Right ventricle myocardium inferior (tissue), 1 donor: ENCODE data around the gene RHOV. TPM values are rescaled to one million over a fixed set of nuclear protein-coding genes. Genes with fewer than 3 reads are reported as not detected.

Experiments used
- ATAC-seq: fragments of 200-7000 bp; cut with Tn5 transposase; one replicate; pipeline ENCODE4 v1.9.1; 2020; ENCODE audit warnings: mild to moderate bottlenecking, moderate library complexity
- DNase-seq: peaks from one replicate; pipeline ENCODE4 v3.0.0; 2021; ENCODE audit errors: missing footprints
- intact Hi-C: fragments of 100-400 bp; cut with DNase I; formaldehyde crosslinking; loops from one replicate; pipeline ENCODE4 v1.11.0; 2022
- total RNA-seq: library from RNA; stranded (reverse); fragmentation: NEBNext Ultra II Directional; extraction: Animal tissue kit (Norgen Biotek cat#: 25700); gene quantifications from one replicate; pipeline ENCODE4 v1.2.1, GENCODE V29; 2021
- donor health status: DM: no; HTN: yes; CAD: no; lungs with severe emphysema.

The RHOV gene
- total RNA-seq, 1 donor from 2014 or later: not detected

DNA sequence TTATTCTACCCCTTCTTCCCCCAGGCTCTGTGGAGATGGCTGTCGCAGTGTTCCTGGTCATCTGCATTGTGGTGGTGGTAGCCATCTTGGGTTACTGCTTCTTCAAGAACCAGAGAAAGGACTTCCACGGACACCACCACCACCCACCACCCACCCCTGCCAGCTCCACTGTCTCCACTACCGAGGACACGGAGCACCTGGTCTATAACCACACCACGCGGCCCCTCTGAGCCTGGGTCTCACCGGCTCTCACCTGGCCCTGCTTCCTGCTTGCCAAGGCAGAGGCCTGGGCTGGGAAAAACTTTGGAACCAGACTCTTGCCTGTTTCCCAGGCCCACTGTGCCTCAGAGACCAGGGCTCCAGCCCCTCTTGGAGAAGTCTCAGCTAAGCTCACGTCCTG lies 17.3 kb downstream of the RHOV start:
- intact Hi-C loops: loop anchor here (2.0 kb wide), 1 partner anchor 38 kb away; the partner anchor contains the start of gene VPS18
- no peak for ATAC-seq
- no peak for DNase-seq

DNA sequence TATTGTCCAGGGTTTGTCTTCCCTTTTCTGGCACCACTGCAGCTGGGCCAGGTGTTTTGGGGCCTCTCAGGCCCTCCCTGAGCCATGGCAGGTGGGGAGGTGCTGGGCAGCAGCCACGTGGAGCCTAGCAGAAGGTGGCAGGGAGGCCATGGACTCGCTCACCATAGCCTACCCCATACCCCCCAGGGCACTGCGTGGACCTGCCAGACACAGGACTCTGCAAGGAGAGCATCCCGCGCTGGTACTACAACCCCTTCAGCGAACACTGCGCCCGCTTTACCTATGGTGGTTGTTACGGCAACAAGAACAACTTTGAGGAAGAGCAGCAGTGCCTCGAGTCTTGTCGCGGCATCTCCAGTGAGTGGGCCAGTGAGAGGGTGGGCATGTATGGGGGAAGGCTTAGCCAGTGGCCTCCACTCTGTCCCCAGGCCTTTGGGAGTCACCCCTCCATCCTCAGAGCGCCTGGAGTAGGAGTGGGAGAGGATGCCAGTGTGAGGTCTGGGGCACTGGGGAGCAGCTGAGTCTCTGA lies 18.3 kb downstream of the RHOV start:
- no peak for DNase-seq
- intact Hi-C loops: loop anchor here (2.0 kb wide), 1 partner anchor 39 kb away; the partner anchor contains the start of gene VPS18
- no peak for ATAC-seq

DNA sequence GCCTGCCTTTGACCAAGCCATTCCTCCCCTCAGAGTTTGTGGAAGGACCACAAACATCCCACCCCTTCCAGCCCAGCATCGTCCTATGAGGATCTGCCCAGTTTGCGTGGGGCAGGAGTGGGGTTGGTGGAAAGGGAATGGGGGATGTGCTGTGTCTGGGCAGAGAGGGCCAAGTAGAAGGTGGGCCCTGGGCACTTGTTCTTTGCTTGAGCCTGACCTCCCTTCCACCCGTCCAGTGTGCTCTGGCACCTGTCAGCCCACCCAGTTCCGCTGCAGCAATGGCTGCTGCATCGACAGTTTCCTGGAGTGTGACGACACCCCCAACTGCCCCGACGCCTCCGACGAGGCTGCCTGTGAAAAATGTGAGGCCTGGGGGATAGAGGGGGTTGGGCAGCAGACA lies 19.9 kb downstream of the RHOV start:
- no peak for DNase-seq
- intact Hi-C loops: no loop called here
- no peak for ATAC-seq

DNA sequence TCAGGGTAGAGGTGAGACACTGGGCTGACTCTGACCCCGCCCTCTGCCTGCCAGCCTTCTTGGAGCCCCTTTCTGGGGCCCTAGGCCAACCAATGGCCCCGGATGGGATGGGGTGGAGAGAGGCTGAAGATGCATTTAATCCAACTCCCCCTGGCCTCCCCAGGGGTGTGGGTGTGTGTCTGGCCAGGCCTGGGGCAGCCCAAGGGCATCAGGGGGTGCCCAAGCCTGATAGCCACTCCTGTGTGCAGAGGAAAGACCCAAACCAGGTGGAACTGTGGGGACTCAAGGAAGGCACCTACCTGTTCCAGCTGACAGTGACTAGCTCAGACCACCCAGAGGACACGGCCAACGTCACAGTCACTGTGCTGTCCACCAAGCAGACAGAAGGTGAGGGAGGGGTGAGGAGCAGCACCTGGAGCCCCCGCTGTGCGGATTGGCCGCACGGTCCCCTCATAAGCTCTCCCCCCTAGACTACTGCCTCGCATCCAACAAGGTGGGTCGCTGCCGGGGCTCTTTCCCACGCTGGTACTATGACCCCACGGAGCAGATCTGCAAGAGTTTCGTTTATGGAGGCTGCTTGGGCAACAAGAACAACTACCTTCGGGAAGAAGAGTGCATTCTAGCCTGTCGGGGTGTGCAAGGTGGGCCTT lies 20.7 kb downstream of the RHOV start:
- no peak for DNase-seq
- intact Hi-C loops: no loop called here
- no peak for ATAC-seq

DNA sequence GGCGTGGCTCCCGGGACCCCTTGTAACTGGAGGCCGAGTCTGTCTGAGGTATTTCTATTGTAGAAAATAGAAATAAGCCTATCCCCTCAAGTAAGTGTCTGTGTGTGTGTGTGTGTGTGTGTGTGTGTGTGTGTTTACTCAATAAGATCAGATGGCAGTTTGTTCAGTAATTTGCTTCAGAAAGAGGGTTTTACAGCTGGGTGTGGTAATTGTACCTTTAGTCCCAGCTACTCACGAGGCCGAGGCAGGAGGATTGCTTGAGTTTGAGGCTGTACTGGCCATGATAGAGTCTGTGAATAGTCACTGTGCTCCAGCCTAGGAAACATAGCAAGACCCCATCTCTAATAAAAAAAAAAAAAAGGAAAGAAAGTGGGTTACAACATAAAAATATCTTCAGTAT lies 21.5 kb downstream of the RHOV start:
- DNase-seq (no peak), ATAC-seq (no peak)
- intact Hi-C loops: no loop called here

DNA sequence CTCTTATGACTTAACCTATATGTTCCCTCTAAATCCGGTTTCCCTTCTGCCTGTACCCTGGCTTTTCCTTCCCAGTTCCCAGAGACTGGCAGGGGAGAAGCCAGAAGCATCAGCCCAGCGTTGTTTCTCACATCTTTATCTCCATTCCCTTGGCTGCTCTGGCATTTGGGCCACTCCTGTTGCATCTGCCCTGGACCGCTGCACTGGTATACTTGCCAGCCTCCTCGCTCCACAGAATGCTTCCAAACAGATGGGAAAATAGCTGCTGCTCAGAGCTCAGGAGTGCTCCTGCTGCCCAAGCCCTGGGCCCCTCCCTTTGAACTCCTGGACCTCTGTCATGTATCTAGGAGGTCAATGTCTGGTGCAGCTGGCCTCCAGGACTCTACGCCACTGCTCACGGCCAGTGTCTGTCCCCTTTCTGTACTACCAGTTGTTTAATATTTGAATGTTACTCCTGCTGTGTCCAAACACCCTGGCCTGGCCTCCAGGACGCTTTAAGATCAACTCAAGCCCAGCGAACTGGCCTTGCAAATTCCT lies 23.4 kb downstream of the RHOV start:
- intact Hi-C loops: no loop called here
- DNase-seq: no peak
- no peak for ATAC-seq

DNA sequence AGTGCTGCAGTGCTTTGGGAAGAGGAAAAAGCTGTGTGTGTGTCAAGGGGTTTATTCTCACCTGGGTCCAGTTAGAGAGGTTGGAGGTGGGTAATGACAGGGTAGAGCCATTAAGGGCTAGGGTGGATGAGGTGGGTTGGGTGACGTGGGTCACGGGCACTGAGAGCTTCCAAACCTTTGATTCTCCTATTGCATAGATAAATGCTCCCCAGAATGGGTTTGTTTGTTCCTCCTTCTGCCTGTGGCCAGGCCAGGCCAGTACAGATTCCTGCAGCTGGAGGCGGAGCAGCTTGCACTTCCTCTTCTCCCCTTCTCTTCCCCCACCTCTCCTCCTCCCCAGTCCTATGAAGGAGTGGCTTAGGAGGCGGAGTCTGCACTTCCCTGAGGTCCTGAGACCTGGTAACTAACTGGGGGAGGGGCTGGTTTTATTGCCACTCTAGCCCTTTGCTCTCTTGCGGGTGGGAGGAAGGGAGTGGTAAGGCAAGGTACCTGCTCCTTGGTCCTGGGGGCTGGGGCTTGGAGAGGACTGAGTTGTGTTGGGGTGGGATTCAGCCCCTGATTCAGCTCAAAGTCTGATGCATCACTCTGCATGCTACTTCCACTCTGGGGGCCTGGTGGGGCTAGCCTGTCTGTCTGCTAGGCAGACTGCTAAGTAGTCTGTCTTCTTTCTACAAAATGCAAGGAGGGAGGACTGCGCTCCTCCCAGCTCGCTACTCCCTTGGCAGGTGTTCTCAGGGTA lies 26.6 kb downstream of the RHOV start:
- DNase-seq (peak; percentile 81), ATAC-seq (peak; percentile 77)
- intact Hi-C loops: no loop called here

DNA sequence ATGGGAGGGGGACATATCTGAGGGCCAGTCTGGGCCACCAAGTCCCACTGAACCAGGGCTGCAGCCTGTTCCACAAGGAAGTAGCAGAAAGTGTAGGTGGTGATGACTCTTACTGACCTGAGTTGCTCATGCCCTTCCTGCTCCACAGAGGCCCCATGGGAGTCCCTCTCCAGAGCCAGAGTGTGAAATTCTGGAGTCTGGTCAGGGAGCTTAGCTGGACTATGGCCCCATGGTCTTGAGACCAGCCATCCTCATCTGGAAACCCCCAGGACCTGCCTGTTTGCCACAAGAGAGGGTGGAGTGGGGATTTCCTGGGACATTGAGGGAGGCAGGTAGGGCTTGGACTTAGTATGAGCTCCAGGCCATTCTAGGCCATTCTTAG lies 27.2 kb downstream of the RHOV start:
- DNase-seq (no peak), ATAC-seq (no peak)
- intact Hi-C loops: no loop called here

DNA sequence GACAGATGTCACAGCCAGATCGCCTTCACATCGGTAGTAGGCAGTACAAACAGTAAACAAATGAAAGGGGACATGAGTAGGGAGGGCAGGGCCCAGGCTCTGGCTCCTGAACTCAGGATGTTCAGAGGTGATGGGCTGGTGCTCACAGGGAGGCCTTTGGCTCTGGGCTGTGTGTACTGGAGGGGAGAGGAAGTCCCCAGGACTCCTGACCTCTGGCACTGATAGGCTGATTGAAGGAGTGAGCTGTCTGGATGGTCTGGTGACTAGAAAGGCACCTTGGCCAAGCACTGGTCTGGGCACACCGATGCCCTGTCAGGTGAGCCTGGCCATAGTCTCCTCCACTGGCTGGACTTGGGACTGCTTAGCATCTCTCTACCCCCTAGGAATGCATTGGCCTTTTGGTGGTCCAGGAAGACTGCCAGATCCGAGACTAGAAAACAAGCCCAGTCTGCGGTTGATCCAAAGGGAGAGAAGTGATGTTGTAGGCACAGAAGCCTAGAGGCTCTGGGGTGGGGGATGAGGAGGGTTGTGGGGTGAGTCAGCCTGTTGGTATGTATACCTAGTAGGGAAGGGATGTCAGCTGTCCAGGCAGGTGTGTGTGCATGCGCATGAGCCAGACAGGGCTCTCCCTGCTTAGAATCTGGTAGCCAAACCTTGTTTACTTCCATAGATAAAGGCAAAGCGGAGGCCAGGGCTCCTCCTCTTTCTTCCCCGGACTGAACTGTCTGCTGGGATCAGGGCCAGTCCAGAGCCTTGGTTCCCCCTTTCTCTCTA lies 28.3 kb downstream of the RHOV start:
- ATAC-seq (no peak), DNase-seq (no peak)
- intact Hi-C loops: no loop called here

DNA sequence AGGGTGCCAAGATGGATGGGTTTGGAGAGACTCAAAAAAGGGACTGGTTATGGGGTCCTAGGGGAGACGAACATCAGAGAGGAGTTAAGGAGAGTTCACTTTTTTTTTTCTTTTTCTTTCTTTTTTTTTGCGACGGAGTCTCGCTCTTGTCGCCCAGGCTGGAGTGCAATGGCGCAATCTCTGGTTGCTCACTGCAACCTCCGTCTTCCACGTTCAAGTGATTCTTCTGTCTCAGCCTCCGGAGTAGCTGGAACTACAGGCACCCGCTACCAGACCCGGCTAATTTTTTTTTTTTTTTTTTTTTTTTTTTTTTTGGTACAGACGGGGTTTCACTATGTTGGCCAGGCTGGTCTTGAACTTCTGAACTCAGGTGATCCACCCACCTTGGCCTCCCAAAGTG lies 29.0 kb downstream of the RHOV start:
- ATAC-seq (no peak), DNase-seq (no peak)
- intact Hi-C loops: no loop called here

DNA sequence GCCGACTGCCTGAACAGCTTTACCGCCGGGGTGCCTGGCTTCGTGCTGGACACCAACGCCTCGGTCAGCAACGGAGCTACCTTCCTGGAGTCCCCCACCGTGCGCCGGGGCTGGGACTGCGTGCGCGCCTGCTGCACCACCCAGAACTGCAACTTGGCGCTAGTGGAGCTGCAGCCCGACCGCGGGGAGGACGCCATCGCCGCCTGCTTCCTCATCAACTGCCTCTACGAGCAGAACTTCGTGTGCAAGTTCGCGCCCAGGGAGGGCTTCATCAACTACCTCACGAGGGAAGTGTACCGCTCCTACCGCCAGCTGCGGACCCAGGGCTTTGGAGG lies 29.4 kb downstream of the RHOV start:
- ATAC-seq (no peak), DNase-seq (peak; percentile 76)
- intact Hi-C loops: no loop called here

DNA sequence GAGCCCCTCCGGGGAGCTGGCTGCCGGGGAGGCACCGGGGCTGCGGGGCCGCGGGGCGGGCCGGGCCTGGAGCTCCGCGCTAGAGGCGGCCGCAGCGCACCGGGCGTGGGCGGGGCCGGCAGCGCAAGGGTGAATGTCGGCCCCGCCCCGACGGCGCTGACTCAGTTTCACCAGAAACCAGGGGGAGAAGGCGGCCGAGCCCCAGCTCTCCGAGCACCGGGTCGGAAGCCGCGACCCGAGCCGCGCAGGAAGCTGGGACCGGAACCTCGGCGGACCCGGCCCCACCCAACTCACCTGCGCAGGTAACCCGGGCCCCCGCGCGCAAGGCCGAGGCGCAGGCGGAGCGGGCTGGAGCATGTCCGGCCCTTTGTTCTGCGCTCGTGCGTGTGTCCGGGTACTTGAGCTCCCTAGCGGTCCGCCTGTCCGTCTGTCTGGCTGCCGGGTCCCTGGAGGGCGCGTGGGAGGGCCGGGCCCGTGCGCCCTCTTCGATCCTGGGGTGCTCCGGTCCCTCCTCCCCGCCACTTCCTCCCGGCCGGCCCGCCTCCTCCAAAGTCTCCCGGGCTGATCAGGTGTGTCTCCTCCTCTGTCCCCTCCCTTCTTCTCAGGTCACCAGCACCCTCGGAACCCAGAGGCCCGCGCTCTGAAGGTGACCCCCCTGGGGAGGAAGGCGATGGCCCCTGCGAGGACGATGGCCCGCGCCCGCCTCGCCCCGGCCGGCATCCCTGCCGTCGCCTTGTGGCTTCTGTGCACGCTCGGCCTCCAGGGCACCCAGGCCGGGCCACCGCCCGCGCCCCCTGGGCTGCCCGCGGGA lies 29.9 kb downstream of the RHOV start, which contains the start of gene SPINT1:
SPINT1 (plus strand) TSS at position 164 of the 811 bp plus-strand sequence; CDS start at position 671, 507 bp downstream.
- ATAC-seq (no peak), DNase-seq (no peak)
- intact Hi-C loops: no loop called here

DNA sequence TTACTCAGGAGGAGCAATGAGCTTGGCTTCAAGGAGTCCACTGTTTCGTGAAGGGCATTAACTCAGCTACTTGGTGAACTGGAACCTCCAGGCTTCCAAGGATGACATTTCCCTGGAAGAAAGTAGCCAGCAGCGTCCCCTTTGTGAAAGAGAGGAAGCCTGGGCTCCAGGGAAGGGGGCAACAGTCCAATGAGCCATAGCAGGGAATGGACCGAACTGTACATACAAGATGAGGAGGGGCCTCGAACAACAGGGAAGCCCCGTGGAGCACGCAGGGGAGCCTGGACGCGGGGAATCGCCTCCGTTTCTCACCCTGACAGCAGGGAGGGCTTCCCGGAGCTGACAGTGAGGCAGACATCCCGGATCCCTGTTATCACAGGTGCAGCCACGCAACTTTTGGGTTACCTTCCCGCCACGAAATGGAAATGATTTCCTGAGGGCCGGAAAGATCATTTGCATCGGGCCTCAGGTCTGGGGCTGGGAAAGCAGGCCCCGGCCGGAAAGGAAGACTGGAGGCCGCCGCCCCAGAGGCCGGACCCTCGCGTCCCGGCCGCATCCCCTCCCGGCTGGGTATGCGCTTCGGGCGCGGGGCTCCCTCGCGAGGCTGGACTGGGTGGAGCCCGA lies 30.7 kb downstream of the RHOV start:
- intact Hi-C loops: no loop called here
- ATAC-seq: no peak
- DNase-seq: no peak

DNA sequence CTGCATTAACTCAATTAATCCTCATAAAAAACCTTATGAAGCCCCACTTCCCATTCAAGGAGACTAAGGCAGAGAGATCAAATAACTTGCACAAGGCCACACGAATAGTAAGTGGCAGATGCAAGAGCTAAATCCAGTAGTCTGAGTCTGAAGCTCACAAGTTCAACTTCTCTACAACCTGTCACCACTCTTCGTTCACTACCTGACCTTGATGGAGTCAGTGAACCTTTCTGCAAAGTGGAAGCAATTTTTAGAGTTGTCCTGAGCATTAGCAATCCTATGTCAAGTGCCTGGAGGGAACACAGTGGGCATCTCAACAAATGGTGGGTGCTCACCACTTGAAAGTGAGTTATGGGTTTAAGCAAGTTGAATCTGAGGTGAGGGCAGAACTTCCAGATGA lies 32.3 kb downstream of the RHOV start:
- intact Hi-C loops: no loop called here
- ATAC-seq: no peak
- no peak for DNase-seq

DNA sequence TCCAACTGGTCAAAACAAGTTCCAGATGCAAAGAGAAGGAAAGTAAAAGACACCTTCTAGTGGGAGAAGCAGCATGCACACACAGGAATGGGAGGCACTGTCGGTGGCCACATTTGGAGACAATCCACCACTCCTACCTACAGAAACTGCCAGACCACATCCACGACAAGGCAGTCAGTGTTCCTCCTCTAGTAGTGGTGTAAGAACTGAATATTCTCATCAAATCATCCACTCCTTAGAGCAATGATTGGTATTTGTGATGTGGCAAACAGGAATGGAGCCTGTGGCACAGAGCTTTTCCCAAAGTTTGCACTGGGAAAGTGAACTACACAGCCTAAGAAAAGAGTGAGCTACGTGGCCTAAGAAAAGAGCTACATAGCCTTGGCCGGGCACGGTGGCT lies 35.3 kb downstream of the RHOV start:
- DNase-seq (no peak), ATAC-seq (no peak)
- intact Hi-C loops: no loop called here

DNA sequence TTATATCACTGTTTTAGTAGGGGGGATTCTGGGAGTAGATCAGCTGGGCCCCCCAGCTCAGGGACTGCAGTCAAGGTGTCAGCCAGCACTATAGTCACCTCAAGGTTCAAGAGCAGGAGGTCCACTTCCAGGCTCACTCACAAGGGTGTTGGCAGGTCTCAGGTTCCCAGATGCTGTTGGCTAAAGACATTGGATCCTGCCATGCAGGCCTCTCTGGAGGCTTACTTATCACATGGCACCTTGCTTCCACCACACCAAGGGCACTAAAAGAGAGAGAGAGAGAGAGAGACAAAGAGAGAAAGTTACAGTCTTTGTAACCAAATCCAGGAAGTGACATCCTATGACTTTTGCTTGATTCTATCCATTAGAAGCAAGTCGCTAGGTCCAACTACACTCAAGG lies 38.0 kb downstream of the RHOV start:
- intact Hi-C loops: no loop called here
- ATAC-seq: no peak
- no peak for DNase-seq

DNA sequence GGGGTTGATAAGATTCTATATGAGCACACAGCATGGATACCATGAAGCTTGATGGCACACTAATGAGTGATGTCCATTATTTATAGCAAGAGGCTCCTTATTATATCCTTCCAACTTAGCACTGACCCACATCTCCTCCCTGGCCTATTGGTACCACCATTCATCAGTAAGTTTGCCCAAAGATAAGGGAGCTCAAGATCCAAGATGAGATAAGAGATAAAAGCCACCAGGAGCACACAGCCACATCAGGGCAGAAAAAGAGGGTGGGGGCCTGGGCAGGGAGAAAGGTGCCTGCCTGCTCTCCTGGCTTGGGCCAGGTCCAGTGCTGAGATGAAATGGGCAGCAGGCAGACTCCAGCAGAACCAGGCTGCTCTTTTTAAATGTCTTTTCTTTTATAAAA lies 41.1 kb downstream of the RHOV start:
- ATAC-seq (no peak), DNase-seq (no peak)
- intact Hi-C loops: no loop called here

DNA sequence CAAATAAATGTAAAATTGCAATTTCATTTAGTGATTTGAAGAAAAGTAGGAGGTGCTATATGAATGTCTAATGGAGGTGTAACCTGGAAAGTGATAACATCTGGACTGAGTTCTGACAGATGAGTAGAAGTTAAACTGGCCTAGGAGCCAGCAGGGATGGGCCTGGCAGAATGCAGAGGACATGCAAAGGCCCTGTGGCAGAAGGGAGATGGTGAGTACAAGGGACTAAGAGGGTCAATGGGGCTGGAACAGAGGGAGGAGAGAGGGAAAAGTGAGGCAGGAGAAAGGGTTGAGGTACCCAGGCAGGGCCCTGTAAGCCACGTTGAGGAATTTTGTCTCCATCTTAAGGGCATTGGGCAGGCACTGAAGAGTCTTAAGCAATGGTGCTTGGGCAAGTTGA lies 42.2 kb downstream of the RHOV start:
- DNase-seq (no peak), ATAC-seq (no peak)
- intact Hi-C loops: no loop called here
